ENCODE measurements around the gene CAMTA1.

- TF ChIP-seq CTCF (IDR thresholded peaks at IDR 0.05) (no peak), EP300 (IDR thresholded peaks at IDR 0.05) (no peak), POLR2AphosphoS5 (IDR thresholded peaks at IDR 0.05) (no peak)
Measured at GRCh38 chr1:7177438-7178146, 392.3 kb downstream of the CAMTA1 start.

All from upper lobe of left lung (tissue), 4 donors.